ENCODE measurements around the gene DPH5.

Gene DPH5

DNA sequence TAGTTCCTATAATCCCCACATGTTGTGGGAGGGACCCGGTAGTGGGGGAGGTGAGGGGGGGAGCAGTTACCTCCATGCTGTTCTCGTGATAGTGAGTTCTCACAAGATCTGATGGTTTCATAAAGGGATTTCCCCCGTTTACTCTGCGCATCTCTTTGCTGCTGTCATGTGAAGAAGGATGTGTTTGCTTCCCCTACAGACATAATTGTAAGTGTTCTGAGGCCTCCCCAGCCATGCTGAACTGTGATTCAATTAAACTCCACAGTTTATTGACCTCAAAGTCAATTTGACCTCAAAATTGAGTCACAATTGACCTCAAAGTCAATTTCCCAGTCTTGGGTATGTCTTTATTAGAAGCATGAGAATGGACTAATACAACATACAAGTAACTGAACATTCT, 19.7 kb downstream of the DPH5 start:
- ChIA-PET CTCF (no interaction called here), POLR2A (no interaction called here)
- Histone ChIP-seq H3K4me3 (ENCODE audit: control insufficient read depth in 1 of 7, extremely low read depth in 1 of 7, insufficient read depth in 4 of 7, low read depth in 2 of 7, low read length in 6 of 7) (no peak overlapping the region), H3K9me3 (ENCODE audit: control extremely low read depth in 1 of 5, control insufficient read depth in 4 of 5, insufficient read depth in 2 of 5, low read depth in 1 of 5, low read length in 4 of 5) (no peaks in the 10 kb centered on the region), H3K36me3 (ENCODE audit: control insufficient read depth in 4 of 4, insufficient read depth in 4 of 4, low read length in 3 of 4) (peaks cover 0 to 10% (median 2%) of the 10 kb centered on the region in 4 experiments), H3K27me3 (replicated peaks in 2 of 5; ENCODE audit: control insufficient read depth in 4 of 5, insufficient read depth in 5 of 5, low read length in 4 of 5) (no peaks in the 10 kb centered on the region), H3K4me1 (ENCODE audit: control extremely low read depth in 1 of 4, control insufficient read depth in 4 of 4, insufficient read depth in 4 of 4, low read length in 3 of 4) (peaks cover 8 to 22% (median 13%) of the 10 kb centered on the region in 4 experiments), H3K27ac (ENCODE audit: insufficient read depth in 1 of 2, low read depth in 1 of 2, low read length in 2 of 2, poor library complexity in 1 of 2, severe bottlenecking in 2 of 2) (no peak overlapping the region)
- peak in 1 of 3 donors; percentile 10 for DNase-seq
- WGBS (ENCODE audit: insufficient coverage), result 100% methylated on average over 2 of the region's 4 CpGs

DNA sequence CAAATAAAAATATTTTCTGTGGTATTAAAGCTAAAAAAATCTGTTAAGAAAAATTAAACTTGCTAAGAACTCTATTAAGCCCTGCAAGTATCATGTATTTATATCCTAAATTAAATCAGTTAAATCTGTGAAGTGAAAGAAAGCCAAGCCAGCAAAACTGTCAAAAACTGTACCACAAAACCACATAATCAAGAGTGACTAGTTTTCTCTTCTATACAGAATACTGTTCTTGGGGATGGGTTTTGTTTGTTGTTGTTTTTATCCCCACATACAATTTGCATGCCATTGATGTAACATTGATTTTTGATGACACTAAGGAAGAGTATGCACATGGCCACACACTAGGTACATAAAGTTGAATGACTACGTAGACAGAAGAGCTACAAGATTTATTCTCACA, 20.4 kb downstream of the DPH5 start:
- H3K9me3 ChIP-seq (ENCODE audit: control extremely low read depth in 1 of 5, control insufficient read depth in 4 of 5, insufficient read depth in 2 of 5, low read depth in 1 of 5, low read length in 4 of 5), result no peaks in the 10 kb centered on the region
- ChIA-PET CTCF (interaction anchor here (1.1 to 2.1 kb wide), 2 partner anchors 8 to 17 kb away, joined by 3 to 8 read pairs; no protein-coding TSS in a partner anchor), POLR2A (no interaction called here)
- H3K4me1 ChIP-seq (ENCODE audit: control extremely low read depth in 1 of 4, control insufficient read depth in 4 of 4, insufficient read depth in 4 of 4, low read length in 3 of 4), result peaks cover 8 to 22% (median 13%) of the 10 kb centered on the region in 4 experiments
- H3K36me3 ChIP-seq (ENCODE audit: control insufficient read depth in 4 of 4, insufficient read depth in 4 of 4, low read length in 3 of 4), result peaks cover 0 to 14% (median 2%) of the 10 kb centered on the region in 4 experiments
- H3K27me3 ChIP-seq (replicated peaks in 2 of 5; ENCODE audit: control insufficient read depth in 4 of 5, insufficient read depth in 5 of 5, low read length in 4 of 5), result no peaks in the 10 kb centered on the region
- no peak overlapping the region for H3K27ac ChIP-seq (ENCODE audit: insufficient read depth in 1 of 2, low read depth in 1 of 2, low read length in 2 of 2, poor library complexity in 1 of 2, severe bottlenecking in 2 of 2)
- peak in 1 of 3 donors; percentile 18 for DNase-seq
- no CpG with 5 or more reads among the region's 1 CpG for WGBS (ENCODE audit: insufficient coverage)
- H3K4me3 ChIP-seq (ENCODE audit: control insufficient read depth in 1 of 7, extremely low read depth in 1 of 7, insufficient read depth in 4 of 7, low read depth in 2 of 7, low read length in 6 of 7), result no peak overlapping the region

- no peak for DNase-seq
- 100% methylated on average over 2 of the region's 3 CpGs for WGBS (ENCODE audit: insufficient coverage)
- Histone ChIP-seq H3K27ac (ENCODE audit: insufficient read depth in 1 of 2, low read depth in 1 of 2, low read length in 2 of 2, poor library complexity in 1 of 2, severe bottlenecking in 2 of 2) (no peak overlapping the region), H3K36me3 (ENCODE audit: control insufficient read depth in 4 of 4, insufficient read depth in 4 of 4, low read length in 3 of 4) (peaks cover 0 to 15% (median 1%) of the 10 kb centered on the region in 4 experiments), H3K27me3 (replicated peaks in 2 of 5; ENCODE audit: control insufficient read depth in 4 of 5, insufficient read depth in 5 of 5, low read length in 4 of 5) (no peaks in the 10 kb centered on the region), H3K4me3 (ENCODE audit: control insufficient read depth in 1 of 7, extremely low read depth in 1 of 7, insufficient read depth in 4 of 7, low read depth in 2 of 7, low read length in 6 of 7) (no peak overlapping the region), H3K9me3 (ENCODE audit: control extremely low read depth in 1 of 5, control insufficient read depth in 4 of 5, insufficient read depth in 2 of 5, low read depth in 1 of 5, low read length in 4 of 5) (no peaks in the 10 kb centered on the region), H3K4me1 (ENCODE audit: control extremely low read depth in 1 of 4, control insufficient read depth in 4 of 4, insufficient read depth in 4 of 4, low read length in 3 of 4) (peaks cover 8 to 22% (median 13%) of the 10 kb centered on the region in 4 experiments)
- ChIA-PET POLR2A (no interaction called here), CTCF (interaction anchor here (0.6 to 2.1 kb wide), 3 partner anchors 9 to 420 kb away, joined by 3 to 8 read pairs (median 3); no protein-coding TSS in a partner anchor)
Measured at GRCh38 chr1:101004670-101005069, 20.9 kb downstream of the DPH5 start.

GRCh38 chr1:101004061-101004460, 21.5 kb downstream of the DPH5 start:
- Histone ChIP-seq H3K9me3 (ENCODE audit: control extremely low read depth in 1 of 5, control insufficient read depth in 4 of 5, insufficient read depth in 2 of 5, low read depth in 1 of 5, low read length in 4 of 5) (no peaks in the 10 kb centered on the region), H3K36me3 (ENCODE audit: control insufficient read depth in 4 of 4, insufficient read depth in 4 of 4, low read length in 3 of 4) (peaks cover 0 to 12% (median 2%) of the 10 kb centered on the region in 4 experiments), H3K27me3 (replicated peaks in 2 of 5; ENCODE audit: control insufficient read depth in 4 of 5, insufficient read depth in 5 of 5, low read length in 4 of 5) (no peaks in the 10 kb centered on the region), H3K4me1 (ENCODE audit: control extremely low read depth in 1 of 4, control insufficient read depth in 4 of 4, insufficient read depth in 4 of 4, low read length in 3 of 4) (peaks cover 8 to 22% (median 13%) of the 10 kb centered on the region in 4 experiments), H3K4me3 (ENCODE audit: control insufficient read depth in 1 of 7, extremely low read depth in 1 of 7, insufficient read depth in 4 of 7, low read depth in 2 of 7, low read length in 6 of 7) (no peak overlapping the region), H3K27ac (ENCODE audit: insufficient read depth in 1 of 2, low read depth in 1 of 2, low read length in 2 of 2, poor library complexity in 1 of 2, severe bottlenecking in 2 of 2) (no peak overlapping the region)
- DNase-seq, result no peak
- POLR2A ChIA-PET, result no interaction called here
- WGBS (ENCODE audit: insufficient coverage), result no CpG with 5 or more reads among the region's 1 CpG
- CTCF ChIA-PET, result interaction anchor here (0.6 to 2.1 kb wide), 3 partner anchors 9 to 420 kb away, joined by 3 to 8 read pairs (median 3); no protein-coding TSS in a partner anchor

- ChIA-PET CTCF (interaction anchor here (2.1 kb wide), 1 partner anchor 10 kb away, joined by 8 read pairs; no protein-coding TSS in a partner anchor), POLR2A (no interaction called here)
- Histone ChIP-seq H3K4me1 (ENCODE audit: control extremely low read depth in 1 of 4, control insufficient read depth in 4 of 4, insufficient read depth in 4 of 4, low read length in 3 of 4) (peaks cover 8 to 22% (median 13%) of the 10 kb centered on the region in 4 experiments), H3K4me3 (ENCODE audit: control insufficient read depth in 1 of 7, extremely low read depth in 1 of 7, insufficient read depth in 4 of 7, low read depth in 2 of 7, low read length in 6 of 7) (no peak overlapping the region), H3K9me3 (ENCODE audit: control extremely low read depth in 1 of 5, control insufficient read depth in 4 of 5, insufficient read depth in 2 of 5, low read depth in 1 of 5, low read length in 4 of 5) (no peaks in the 10 kb centered on the region), H3K27me3 (replicated peaks in 2 of 5; ENCODE audit: control insufficient read depth in 4 of 5, insufficient read depth in 5 of 5, low read length in 4 of 5) (no peaks in the 10 kb centered on the region), H3K36me3 (ENCODE audit: control insufficient read depth in 4 of 4, insufficient read depth in 4 of 4, low read length in 3 of 4) (peaks cover 0 to 18% (median 5%) of the 10 kb centered on the region in 4 experiments), H3K27ac (ENCODE audit: insufficient read depth in 1 of 2, low read depth in 1 of 2, low read length in 2 of 2, poor library complexity in 1 of 2, severe bottlenecking in 2 of 2) (no peak overlapping the region)
- no CpG with 5 or more reads among the region's 1 CpG for WGBS (ENCODE audit: insufficient coverage)
- no peak for DNase-seq
Measured at GRCh38 chr1:101003012-101003650, 22.5 kb downstream of the DPH5 start.

- 6% methylated on average over 2 of the region's 2 CpGs for WGBS (ENCODE audit: insufficient coverage)
- CTCF ChIA-PET, result interaction anchor here (1.2 kb wide), 1 partner anchor 121 kb away, joined by 3 read pairs; no protein-coding TSS in a partner anchor
- no peak overlapping the region for H3K4me3 ChIP-seq (ENCODE audit: control insufficient read depth in 1 of 7, extremely low read depth in 1 of 7, insufficient read depth in 4 of 7, low read depth in 2 of 7, low read length in 6 of 7)
- no peak overlapping the region for H3K27ac ChIP-seq (ENCODE audit: insufficient read depth in 1 of 2, low read depth in 1 of 2, low read length in 2 of 2, poor library complexity in 1 of 2, severe bottlenecking in 2 of 2)
- peaks cover 8 to 22% (median 13%) of the 10 kb centered on the region in 4 experiments for H3K4me1 ChIP-seq (ENCODE audit: control extremely low read depth in 1 of 4, control insufficient read depth in 4 of 4, insufficient read depth in 4 of 4, low read length in 3 of 4)
- peak; percentile 47 to 89 (median 83) for DNase-seq
- H3K36me3 ChIP-seq (ENCODE audit: control insufficient read depth in 4 of 4, insufficient read depth in 4 of 4, low read length in 3 of 4), result peaks cover 0 to 18% (median 5%) of the 10 kb centered on the region in 4 experiments
- POLR2A ChIA-PET, result no interaction called here
- H3K9me3 ChIP-seq (ENCODE audit: control extremely low read depth in 1 of 5, control insufficient read depth in 4 of 5, insufficient read depth in 2 of 5, low read depth in 1 of 5, low read length in 4 of 5), result no peaks in the 10 kb centered on the region
- no peaks in the 10 kb centered on the region for H3K27me3 ChIP-seq (replicated peaks in 2 of 5; ENCODE audit: control insufficient read depth in 4 of 5, insufficient read depth in 5 of 5, low read length in 4 of 5)
Measured at GRCh38 chr1:101002551-101002950, 23.0 kb downstream of the DPH5 start.

Data from common myeloid progenitor, CD34-positive (primary cell).